Esophagus mucosa (tissue), 1 donor: ENCODE measurements around the gene PTEN. TPM values are rescaled to one million over a fixed set of nuclear protein-coding genes. Genes with fewer than 3 reads are reported as not detected.
"Not testable (repeated sequence)": the region's sequence is repeated elsewhere in the genome, so short reads cannot be mapped to it uniquely, and the experiment has no call there.

Experiments
- ATAC-seq: fragments of 200-7000 bp; cut with Tn5 transposase; one replicate; pipeline ENCODE4 v1.9.1; 2020
- total RNA-seq: library from RNA; stranded (reverse); gene quantifications from one replicate; pipeline ENCODE4 v1.2.4, GENCODE V29; 2023
- donor health status: DM: yes; HTN: yes; CAD: no.

PTEN gene
- total RNA-seq, 1 donor from 2014 or later: 77.0 TPM

DNA sequence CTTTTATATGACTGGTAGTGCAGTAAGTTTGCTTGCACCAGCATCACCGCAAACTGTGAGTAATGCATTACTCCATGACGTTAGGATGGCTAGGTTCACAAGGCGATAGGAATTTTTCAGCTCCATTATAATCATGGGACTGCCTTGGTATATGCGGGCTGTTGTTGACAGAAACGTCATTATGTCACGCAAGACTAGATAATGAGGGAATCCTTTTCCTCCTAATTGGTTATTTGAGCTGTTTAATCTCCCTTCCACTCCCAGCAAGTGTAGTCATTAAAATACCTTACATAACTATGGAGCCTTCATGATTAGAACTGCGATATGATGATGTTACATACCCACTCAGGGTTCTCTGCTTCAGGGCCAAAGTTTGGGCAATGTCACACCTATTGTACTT lies 17.4 kb upstream of the PTEN start:
- ATAC-seq: peak; percentile 34

DNA sequence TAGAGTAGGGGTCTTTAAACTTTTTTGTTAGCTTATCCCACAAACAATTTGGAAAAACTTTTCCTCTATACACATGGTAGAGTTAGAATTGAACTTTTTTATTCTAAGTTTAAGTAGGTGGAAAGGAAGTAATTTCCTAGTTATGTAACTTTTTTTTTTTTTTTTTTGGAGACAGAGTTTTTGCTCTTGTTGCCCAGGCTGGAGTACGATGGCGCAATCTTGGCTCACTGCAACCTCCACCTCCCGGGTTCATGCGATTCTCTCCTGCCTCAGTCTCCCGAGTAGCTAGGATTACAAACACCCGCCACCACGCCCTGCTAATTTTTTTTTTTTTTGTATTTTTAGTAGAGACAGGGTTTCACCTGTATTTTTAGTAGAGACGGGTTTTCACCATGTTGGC lies 16.7 kb upstream of the PTEN start:
- not testable (repeated sequence) for ATAC-seq

DNA sequence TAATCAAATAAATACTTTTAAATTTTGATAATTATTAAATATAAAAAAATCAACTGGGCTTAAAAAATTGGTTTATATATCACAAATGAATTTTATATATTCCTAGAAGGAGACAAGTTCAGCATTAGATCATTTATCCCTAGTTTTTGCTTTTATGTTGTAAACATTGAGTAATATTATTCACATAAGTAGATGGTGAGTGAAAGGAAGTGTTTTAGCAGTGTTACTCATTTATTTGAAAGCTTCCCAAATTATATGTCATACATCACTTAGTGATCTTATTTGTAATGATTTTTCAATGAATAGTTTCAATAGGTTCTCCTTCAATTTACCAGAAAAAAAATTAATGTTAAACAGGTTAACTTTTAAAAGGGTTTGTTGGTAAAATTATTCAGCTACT lies 15.9 kb upstream of the PTEN start:
- ATAC-seq: no peak

DNA sequence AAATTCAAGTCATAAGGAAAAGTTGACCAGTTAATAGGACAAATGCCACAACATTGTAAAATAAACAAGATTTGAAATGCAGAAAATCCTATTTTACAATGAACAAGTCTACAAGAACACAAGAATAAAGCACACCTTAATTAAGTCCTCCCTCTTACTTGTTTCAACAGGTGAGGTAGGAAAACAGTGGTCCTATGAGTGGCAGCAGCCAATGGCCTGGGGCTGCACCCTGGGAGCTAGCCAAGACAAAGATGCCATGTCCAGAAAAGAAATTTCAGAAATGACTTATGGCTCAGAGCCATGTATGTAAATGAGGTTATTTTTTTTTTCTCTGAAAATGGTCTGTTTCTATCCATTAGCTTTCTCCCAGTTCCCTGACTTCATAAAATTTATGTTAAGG lies 14.4 kb upstream of the PTEN start:
- no peak for ATAC-seq

DNA sequence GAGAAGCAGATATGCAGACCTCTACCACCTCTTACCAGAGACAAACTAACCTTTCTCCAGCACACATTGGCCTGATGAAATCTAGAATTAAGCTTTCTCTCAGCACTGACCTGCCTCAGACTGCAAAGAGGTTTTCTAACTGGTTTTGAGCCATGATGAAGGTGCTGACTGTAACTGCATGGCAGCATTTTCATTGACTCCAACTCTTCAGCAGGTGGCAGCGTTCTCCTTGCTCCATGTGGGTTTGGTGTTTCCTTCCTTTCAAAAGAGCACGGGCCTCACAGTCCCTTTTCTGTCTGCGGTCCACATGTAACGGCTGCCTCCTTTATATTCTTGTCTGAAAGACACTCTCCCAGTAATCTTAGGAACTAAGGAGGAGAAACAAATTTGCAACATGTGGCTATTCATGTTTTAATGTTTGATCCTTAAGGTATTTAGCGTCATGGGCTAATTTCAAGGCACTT lies 12.7 kb upstream of the PTEN start:
- ATAC-seq: peak; percentile 74

DNA sequence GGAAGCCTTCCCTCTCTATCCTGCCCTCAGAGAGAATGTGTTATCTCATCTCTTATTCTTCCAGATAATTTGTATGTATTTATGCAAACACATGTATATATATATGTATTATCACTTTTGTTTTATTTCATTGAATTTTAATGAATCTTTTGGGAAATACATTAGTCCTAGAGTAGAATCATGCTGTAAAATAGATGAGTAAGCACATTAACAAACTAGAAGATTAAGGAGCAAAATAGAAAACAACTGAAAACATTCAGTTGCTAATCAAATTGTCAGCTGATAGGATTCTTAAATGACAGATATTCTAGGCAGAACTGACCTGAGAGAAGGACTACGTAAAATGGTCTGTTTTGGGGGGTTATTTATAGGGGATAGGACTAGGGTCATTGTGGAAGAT lies 11.3 kb upstream of the PTEN start:
- ATAC-seq: no peak

DNA sequence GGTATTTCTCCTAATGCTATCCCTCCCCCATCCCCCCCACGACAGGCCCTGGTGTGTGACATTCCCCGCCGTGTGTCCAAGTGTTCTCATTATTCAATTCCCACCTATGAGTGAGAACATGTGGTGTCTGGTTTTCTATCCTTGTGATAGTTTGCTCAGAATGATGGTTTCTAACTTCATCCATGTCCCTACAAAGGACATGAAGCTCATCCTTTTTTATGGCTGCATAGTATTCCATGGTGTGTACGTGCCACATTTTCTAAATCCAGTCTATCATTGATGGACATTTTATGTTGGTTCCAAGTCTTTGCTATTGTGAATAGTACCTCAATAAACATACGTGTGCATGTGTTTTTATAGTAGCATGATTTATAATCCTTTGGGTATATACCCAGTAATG lies 8.2 kb upstream of the PTEN start:
- ATAC-seq: not testable (repeated sequence)

DNA sequence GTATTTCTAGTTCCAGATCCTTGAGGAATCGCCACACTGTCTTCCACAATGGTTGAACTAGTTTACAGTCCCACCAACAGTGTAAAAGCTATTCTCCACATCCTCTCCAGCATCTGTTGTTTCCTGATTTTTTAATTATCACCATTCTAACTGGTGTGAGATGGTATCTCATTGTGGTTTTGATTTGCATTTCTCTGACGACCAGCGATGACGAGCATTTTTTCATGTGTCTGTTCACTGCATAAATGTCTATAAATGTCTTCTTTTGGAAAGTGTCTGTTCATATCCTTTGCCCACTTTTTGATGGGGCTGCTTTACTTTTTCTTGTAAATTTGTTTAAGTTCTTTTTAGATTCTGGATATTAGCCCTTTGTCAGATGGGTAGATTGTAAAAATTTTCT lies 7.8 kb upstream of the PTEN start:
- not testable (repeated sequence) for ATAC-seq

DNA sequence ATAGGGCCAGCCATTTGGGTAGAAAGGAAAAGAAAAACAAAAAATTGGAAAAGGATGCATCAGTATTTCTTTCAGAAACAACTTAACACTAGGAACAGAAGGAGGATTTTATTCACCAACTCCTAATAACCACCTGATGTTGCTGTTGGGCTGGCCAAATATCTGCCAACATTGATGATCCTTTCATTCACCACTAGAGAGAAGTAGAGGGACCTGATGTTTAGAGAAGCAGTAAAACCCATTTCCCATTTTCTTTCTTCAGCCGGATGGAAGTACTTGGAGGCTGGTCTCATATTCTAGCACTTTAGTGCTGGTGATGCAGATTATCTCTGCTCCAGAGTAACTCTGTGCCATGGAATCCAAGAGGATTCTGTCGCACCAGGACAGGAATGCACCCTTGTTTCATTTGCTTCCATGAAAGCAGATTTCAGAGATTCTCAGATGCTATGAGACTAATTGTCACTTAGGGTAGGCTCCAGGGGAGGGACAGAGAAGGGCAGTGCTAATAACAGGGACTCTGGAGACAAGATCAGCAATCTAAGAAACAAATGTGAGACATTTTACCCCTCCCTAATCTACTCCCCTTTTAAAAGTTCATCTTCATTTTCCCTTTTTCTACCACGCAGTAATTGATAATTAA lies 3.1 kb upstream of the PTEN start:
- ATAC-seq: no peak

DNA sequence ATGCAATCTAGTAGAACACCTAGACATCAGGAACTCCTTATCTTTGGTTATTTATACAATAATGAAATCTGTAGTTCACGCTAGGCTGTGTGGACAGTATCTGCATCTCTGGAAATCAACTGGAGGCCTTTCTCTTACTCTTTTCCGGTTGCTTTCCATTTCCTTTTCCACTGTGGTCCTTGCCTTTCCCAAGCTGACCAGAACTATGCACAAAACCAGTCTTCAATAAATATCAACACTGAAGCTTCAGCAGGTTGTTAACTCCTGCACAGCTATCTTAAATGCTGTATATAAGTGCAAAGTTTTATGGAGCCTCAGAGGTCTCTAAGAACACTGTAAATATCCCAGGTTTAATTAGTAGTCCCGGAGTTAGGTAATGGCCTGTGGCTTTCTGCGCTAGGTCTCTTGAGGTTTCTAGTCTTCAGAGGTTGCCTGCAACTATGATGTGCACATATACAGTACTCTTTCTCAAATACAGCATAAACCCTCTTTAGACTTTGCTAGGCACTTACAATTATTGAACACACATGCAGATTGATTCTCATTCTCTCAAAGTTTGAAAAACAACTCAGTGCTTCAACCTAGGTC lies 2.5 kb upstream of the PTEN start:
- no peak for ATAC-seq

DNA sequence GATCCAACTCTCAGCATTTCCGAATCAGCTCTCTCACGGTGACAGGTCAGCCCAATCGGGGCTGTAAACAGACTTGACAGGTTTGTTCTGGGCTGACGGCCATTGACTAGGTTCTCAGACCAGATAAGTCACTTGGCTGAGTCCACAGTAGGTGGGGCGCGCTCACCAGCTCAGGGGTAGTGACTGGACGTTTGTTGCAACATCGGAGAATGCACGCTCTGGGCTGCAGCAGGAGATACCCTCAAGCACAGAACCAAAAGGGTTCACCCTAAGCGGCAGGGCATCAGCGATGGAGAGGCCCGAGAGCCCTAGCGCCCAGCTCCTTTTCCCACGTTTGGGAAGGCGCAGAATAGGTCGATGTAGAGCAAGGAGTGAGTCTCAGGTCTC lies 1.9 kb upstream of the PTEN start:
- ATAC-seq: peak; percentile 43

DNA sequence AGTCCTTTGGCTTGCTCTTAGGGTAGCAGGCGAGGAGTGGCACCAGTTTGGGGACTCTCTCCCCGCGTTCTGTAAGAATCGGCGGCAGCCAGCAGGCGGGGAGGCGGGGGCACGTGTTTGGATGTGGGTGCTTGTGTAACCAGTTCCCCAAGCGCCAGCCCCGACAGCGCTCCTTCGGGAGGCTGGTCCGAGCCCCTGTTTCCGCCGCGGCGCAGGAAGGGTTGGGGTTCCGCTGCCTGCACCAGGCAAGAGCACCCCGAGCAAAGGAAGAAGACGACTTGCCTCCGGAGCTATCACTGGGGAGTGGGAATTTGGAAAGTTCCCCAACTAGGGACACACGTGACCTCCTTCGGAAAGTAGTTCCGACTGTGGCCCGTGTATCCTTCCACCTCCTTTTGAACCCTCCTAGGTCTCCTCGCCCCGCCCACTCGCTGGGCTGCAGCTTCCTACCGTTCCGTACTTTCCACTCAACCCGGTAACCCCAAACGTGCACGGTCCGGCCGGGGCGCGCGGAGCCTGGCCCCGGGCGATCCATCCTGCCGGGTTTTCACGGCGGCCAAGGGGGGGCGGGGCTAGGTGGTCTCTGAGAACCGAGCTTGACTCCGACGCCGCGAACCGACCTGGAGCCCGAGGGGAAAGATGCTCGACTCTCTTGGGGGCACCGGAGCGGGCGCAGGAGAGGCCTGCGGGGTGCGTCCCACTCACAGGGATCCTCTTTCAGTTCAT lies 1.3 kb upstream of the PTEN start:
- peak; percentile 91 for ATAC-seq

DNA sequence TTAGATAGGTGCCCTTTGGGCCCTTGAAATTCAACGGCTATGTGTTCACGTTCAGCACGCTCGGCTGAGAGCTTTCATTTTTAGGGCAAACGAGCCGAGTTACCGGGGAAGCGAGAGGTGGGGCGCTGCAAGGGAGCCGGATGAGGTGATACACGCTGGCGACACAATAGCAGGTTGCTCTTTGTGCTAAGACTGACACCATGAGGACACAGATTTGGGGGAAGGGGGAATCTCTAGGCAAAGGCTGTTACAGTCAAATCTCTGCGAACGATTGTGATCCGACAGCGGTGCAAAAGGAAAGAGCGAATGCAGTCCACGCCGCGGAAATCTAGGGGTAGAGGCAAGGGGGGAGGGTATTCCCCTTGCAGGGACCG lies 759 bp upstream of the PTEN start:
- peak; percentile 5 for ATAC-seq

DNA sequence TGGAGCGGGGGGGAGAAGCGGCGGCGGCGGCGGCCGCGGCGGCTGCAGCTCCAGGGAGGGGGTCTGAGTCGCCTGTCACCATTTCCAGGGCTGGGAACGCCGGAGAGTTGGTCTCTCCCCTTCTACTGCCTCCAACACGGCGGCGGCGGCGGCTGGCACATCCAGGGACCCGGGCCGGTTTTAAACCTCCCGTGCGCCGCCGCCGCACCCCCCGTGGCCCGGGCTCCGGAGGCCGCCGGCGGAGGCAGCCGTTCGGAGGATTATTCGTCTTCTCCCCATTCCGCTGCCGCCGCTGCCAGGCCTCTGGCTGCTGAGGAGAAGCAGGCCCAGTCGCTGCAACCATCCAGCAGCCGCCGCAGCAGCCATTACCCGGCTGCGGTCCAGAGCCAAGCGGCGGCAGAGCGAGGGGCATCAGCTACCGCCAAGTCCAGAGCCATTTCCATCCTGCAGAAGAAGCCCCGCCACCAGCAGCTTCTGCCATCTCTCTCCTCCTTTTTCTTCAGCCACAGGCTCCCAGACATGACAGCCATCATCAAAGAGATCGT lies 598 bp downstream of the PTEN start:
- ATAC-seq: not testable (repeated sequence)

DNA sequence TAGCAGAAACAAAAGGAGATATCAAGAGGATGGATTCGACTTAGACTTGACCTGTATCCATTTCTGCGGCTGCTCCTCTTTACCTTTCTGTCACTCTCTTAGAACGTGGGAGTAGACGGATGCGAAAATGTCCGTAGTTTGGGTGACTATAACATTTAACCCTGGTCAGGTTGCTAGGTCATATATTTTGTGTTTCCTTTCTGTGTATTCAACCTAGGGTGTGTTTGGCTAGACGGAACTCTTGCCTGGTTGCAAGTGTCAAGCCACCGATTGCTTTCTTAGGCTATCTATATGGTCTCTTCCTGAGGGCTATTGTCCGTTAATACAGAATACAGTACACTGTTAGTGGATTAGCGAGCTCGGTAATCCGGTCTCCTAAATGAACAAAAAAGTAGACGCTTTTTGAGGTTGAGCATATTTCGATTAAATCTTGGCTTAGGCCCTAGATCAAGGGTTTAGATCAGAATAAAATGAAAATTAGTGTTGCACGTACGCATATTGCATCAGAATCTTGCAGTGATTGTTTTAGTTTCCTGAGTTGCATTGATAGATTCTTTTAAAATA lies 1.2 kb downstream of the PTEN start:
- no peak for ATAC-seq

DNA sequence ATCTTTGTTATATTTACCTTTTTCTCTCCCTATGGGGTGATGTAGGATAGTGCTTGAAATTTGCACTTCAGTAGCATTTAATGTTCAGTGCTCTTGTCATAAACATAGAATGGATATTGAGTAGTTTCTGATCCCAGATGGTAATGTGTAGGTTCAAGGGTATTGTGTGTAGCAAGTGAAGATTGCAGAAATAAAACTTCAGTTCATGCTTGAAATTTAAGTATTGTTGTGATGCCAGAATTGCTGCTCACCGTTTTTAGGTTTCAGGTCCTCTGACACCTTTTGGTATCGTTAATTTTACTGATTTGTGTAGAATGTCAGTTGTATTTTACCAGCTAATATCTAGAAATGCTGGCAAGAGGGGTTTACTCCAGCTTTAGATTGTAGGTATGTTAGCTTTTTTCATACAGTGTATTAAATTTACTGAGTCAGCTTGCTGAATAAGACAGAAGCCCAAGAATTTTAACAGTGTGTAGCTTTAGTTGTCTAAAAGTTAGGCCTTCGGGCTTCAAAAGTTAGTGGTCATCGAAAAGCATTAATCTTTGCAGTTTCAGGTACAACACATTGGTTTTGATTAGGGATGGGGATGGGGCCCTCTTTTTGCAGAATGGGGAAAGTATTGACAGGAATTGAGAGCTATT lies 1.9 kb downstream of the PTEN start:
- ATAC-seq: no peak

DNA sequence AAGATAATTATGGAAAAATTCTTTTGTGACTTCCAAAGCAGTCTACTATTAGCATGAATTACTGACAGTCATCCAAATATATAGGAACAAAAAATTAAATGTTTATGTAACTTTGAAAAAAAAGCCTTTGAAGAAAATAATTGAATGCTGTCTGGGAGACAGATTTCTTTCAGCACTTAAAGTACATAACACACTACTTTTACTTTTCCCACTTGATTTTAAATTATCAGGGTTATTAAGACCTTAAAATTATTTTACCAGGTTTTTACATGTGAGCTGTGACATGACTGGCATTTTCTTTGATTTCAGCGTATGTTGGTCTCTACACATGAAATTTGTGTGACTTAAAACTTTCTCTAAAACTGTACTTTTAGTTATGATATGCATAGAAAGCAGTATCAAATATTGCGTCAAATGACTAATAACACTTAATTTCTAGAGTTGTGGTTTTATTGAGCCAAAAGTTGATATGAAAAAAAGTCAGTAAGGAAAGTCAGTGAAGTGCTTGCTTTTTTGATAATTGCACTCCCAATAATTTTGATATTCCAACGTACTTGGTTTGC lies 3.1 kb downstream of the PTEN start:
- no peak for ATAC-seq

DNA sequence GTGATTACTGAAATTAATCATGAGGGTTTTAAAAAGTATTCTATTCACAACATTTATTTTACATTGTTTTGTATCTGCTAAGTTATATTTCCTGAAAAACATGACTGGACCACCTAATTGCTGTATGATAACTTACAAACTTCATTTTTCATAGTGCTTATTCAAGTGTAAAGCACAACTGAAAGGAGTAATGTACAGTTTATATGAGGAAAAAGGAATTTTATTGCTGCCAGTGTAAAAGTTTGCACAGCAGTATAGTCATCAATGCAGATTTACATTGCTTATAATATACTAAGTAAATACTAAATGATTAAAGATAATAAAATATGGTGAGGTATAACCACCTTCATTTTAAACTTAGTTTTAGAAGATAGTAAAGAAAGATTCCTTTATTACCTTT lies 4.0 kb downstream of the PTEN start:
- no peak for ATAC-seq

DNA sequence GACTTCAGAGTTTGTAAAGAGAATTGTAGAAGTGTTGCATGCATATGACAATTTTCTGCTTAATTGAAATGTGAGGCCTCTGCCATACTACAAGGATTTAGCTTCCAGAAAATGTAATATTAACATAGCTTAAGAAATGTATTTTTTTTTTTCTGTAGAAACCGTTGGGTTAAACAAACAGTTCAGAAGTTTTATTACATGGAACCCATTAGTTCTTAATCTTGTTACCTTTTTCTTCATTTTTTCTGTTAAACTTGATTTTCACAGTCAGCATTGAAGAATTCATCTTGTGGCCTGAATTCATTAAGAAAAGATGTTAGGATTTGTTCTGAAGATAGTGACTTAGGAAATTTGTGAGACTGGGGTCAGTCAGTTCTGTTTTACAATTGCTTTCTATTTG lies 4.9 kb downstream of the PTEN start:
- ATAC-seq: no peak

DNA sequence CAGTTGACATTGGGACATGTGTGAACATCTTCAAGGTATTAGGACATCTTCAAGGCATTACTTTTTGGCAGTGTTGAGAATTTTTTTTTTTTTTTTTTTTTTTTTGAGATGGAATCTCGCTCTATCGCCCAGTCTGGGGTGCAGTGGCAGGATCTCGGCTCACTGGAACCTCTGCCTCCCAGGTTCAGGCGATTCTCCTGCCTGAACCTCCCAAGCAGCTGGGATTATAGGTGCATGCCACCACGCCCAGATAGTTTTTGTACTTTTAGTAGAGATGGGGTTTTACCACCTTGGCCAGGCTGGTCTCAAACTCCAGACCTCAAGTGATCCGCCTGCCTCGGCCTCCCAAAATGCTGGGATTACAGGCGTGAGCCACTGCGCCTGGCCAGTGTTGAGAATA lies 5.7 kb downstream of the PTEN start:
- not testable (repeated sequence) for ATAC-seq

DNA sequence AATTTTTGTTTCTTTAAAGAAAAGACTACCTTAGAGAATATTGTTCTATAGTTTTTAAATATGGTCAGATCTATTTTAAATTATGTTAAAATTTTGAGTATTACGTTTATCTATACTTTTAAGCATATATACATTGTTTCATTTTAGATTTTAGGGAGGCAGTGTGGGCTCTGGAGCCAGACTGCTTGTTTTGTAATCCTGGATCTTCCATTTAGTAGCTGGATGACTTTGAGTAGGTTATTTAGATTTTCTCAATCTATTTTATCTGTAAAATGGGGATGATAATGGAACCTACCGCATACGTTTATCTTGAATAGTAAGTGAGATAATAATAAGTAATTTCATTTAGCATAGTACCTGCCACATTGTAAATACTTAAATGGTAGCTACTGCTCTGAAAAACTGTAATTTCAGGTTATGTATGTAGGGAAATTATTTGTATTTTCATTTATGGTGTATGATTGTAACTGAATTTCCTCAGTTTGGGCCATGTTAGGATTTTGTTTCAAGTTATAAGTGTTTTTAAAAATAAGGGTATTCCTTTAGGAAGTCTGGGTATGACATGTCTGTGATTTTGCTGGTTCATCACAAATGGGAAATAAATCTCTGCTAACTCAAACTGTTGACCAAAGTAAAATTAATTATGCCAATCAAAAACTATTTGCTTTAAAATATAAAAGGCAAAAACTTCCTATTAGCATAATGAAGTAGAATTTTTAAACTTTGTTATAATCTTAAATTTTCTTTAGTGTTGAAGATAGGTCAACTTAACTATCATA lies 6.5 kb downstream of the PTEN start:
- ATAC-seq: no peak

DNA sequence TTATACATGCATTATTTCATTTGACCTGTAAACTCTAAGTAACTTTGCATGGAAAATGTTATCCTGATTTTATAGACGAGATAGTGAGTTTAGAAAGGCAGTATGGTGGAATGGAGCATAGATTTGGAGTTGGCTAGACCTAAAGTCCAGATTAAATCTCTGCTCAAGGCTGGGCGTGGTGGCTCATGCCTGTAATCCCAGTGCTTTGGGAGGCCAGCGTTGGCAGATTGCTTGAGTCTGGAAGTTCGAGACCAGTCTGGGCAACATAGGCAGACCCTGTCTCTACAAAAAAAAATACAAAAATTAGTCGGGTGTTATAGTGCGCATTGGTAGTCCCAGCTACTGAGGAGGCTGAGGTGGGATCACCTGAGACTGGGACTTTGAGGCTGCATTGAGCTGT lies 9.4 kb downstream of the PTEN start:
- no peak for ATAC-seq
